ENCODE measurements around the gene GDPGP1. TPM values are rescaled to one million over a fixed set of nuclear protein-coding genes. Genes with fewer than 3 reads are reported as not detected.

The GDPGP1 gene
- total RNA-seq, 1 experiment from 2014 or later = 6.6 TPM

GRCh38 chr15:90212221-90213098, 21.5 kb upstream of the GDPGP1 start:
- Histone ChIP-seq H3K27ac (ENCODE audit: low read length) (peak overlapping the region; percentile 98), H3K4me2 (ENCODE audit: low read length) (peak overlapping the region; percentile 57), H3K9ac (ENCODE audit: low read length) (peak overlapping the region; percentile 96), H3K79me2 (ENCODE audit: low read length) (peaks cover 92% of the 10 kb centered on the region), H4K20me1 (ENCODE audit: low read length) (no peaks in the 10 kb centered on the region), H3K9me2 (replicated peaks; ENCODE audit: low read length) (no peaks in the 10 kb centered on the region), H3K4me1 (ENCODE audit: insufficient read depth, low read length) (peaks cover 47% of the 10 kb centered on the region), H3K27me3 (ENCODE audit: low read length) (no peaks in the 10 kb centered on the region), H2AFZ (ENCODE audit: low read length) (no peak overlapping the region), H3K4me3 (ENCODE audit: low read length) (peak overlapping the region; percentile 16; the same call in 1 of the 2 replicates), H3K36me3 (ENCODE audit: low read depth, low read length) (peaks cover 44% of the 10 kb centered on the region), H3F3A (ENCODE audit: low read length, unreplicated experiment) (peaks cover 7% of the 10 kb centered on the region), H3K9me3 (ENCODE audit: low read length) (no peaks in the 10 kb centered on the region)
- ChIA-PET POLR2A (ENCODE audit: unreplicated experiment) (no interaction called here), CTCF (interaction anchor here (0.9 to 1.2 kb wide), 3 partner anchors 9 to 58 kb away, joined by 3 to 4 read pairs (median 4); no protein-coding TSS in a partner anchor)
- TF ChIP-seq EZH2 (IDR thresholded peaks at IDR 0.05; ENCODE audit: low read length, unreplicated experiment) = no peak
- TF ChIP-seq EZH2phosphoT487 (IDR thresholded peaks at IDR 0.05; ENCODE audit: borderline replicate concordance, low read length) = peak; percentile 78
- TF ChIP-seq, protein P1, sequence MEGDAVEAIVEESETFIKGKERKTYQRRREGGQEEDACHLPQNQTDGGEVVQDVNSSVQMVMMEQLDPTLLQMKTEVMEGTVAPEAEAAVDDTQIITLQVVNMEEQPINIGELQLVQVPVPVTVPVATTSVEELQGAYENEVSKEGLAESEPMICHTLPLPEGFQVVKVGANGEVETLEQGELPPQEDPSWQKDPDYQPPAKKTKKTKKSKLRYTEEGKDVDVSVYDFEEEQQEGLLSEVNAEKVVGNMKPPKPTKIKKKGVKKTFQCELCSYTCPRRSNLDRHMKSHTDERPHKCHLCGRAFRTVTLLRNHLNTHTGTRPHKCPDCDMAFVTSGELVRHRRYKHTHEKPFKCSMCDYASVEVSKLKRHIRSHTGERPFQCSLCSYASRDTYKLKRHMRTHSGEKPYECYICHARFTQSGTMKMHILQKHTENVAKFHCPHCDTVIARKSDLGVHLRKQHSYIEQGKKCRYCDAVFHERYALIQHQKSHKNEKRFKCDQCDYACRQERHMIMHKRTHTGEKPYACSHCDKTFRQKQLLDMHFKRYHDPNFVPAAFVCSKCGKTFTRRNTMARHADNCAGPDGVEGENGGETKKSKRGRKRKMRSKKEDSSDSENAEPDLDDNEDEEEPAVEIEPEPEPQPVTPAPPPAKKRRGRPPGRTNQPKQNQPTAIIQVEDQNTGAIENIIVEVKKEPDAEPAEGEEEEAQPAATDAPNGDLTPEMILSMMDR (conservative IDR thresholded peaks at IDR 0.05; ENCODE audit: low read depth, low read length) = no peak
- 0 out of 2 replicates have a peak, but pooled peaks have one; percentile 1 for ATAC-seq
- BruUV-seq (replicated peaks) = TSS peak; percentile 36
- intact Hi-C loops (cut with micrococcal nuclease) = no loop called here
- DNase-seq = peak; percentile 88

DNA sequence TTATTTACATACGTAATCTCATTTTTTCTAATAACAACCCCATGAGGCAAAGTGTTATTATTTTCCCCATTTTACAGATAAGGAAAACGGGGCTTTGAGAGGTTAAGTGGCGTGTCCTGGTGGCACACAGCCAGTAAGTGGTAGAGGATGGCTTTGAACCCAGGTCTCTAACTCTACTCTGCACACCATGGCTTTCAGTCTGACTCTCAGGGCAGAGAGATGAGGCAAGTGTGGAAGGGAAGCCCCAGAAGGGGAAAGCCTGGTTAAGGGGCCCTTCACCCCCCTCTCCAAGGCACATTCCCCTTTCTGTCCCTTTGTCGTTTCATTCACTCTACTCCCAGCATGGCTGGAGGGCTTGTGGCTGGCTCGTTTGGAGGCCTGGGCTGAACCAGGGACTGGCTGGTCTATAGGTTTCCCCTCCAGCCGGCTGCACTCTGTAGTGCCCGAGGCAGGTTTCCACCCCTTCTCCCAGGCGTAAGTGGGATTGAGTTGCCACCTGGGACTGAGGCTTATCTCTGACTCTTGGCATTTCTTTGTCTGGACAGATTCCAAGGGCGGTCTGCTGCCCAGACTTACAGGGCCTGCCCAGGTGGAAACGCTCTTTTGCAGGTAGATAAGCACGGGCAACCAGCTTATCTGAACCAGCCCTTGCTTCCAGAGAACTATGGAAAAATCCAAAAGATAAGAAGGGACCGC, 20.7 kb upstream of the GDPGP1 start:
- H3K4me1 ChIP-seq (ENCODE audit: insufficient read depth, low read length) = peaks cover 47% of the 10 kb centered on the region
- peak overlapping the region; percentile 96 for H3K9ac ChIP-seq (ENCODE audit: low read length)
- no peak overlapping the region for H3K4me3 ChIP-seq (ENCODE audit: low read length)

DNA sequence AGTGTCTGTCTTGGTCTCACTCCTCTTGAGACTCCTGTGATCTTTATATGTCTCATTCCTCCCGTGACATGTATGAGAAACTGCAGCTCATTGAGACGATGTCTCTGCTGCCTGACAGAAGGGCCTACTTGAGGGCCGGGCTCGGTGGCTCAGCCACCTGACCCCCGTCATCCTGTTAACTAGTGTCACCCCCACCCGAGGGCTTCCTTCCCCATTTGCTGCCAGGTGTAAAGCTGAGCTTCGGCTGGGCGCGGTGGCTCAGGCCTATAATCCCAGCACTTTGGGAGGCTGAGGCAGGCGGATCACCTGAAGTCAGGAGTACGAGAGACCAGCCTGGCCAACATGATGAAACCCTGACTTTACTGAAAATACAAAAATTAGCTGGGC, 20.2 kb upstream of the GDPGP1 start:
- Histone ChIP-seq H3K4me3 (ENCODE audit: low read length) (no peak overlapping the region), H3K9me3 (ENCODE audit: low read length) (no peaks in the 10 kb centered on the region), H3K27me3 (ENCODE audit: low read length) (no peaks in the 10 kb centered on the region), H2AFZ (ENCODE audit: low read length) (no peak overlapping the region), H3K9ac (ENCODE audit: low read length) (peak overlapping the region; percentile 96; the same call in 1 of the 2 replicates), H3K4me1 (ENCODE audit: insufficient read depth, low read length) (peaks cover 45% of the 10 kb centered on the region), H4K20me1 (ENCODE audit: low read length) (no peaks in the 10 kb centered on the region), H3F3A (ENCODE audit: low read length, unreplicated experiment) (peaks cover 7% of the 10 kb centered on the region), H3K36me3 (ENCODE audit: low read depth, low read length) (peaks cover 52% of the 10 kb centered on the region), H3K9me2 (replicated peaks; ENCODE audit: low read length) (no peaks in the 10 kb centered on the region), H3K4me2 (ENCODE audit: low read length) (no peak overlapping the region), H3K27ac (ENCODE audit: low read length) (peak overlapping the region; percentile 98), H3K79me2 (ENCODE audit: low read length) (peaks cover 89% of the 10 kb centered on the region)
- intact Hi-C loops (cut with micrococcal nuclease) = no loop called here
- no TSS peak for BruUV-seq (replicated peaks)
- POLR2A ChIA-PET (ENCODE audit: unreplicated experiment) = no interaction called here
- DNase-seq (no peak), ATAC-seq (no peak)
- no peak for TF ChIP-seq EZH2phosphoT487 (IDR thresholded peaks at IDR 0.05; ENCODE audit: borderline replicate concordance, low read length)
- TF ChIP-seq EZH2 (IDR thresholded peaks at IDR 0.05; ENCODE audit: low read length, unreplicated experiment) = no peak
- TF ChIP-seq, protein P1 (conservative IDR thresholded peaks at IDR 0.05; ENCODE audit: low read depth, low read length) = no peak
- CTCF ChIA-PET = no interaction called here

More for the DNA sequence above, 20.7 kb upstream of the GDPGP1 start:
- POLR2A ChIA-PET (ENCODE audit: unreplicated experiment) = no interaction called here
- Histone ChIP-seq H4K20me1 (ENCODE audit: low read length) (no peaks in the 10 kb centered on the region), H3K36me3 (ENCODE audit: low read depth, low read length) (peaks cover 50% of the 10 kb centered on the region), H3K27ac (ENCODE audit: low read length) (peak overlapping the region; percentile 98), H2AFZ (ENCODE audit: low read length) (no peak overlapping the region), H3K27me3 (ENCODE audit: low read length) (no peaks in the 10 kb centered on the region), H3F3A (ENCODE audit: low read length, unreplicated experiment) (peaks cover 7% of the 10 kb centered on the region), H3K79me2 (ENCODE audit: low read length) (peaks cover 92% of the 10 kb centered on the region), H3K9me3 (ENCODE audit: low read length) (no peaks in the 10 kb centered on the region), H3K9me2 (replicated peaks; ENCODE audit: low read length) (no peaks in the 10 kb centered on the region), H3K4me2 (ENCODE audit: low read length) (peak overlapping the region; percentile 57; the same call in 1 of the 2 replicates)
- ATAC-seq = no peak
- CTCF ChIA-PET = interaction anchor here (1.2 kb wide), 1 partner anchor 10 kb away, joined by 4 read pairs; no protein-coding TSS in a partner anchor
- DNase-seq = no peak
- TF ChIP-seq EZH2 (IDR thresholded peaks at IDR 0.05; ENCODE audit: low read length, unreplicated experiment) = no peak
- no peak for TF ChIP-seq EZH2phosphoT487 (IDR thresholded peaks at IDR 0.05; ENCODE audit: borderline replicate concordance, low read length)
- BruUV-seq (replicated peaks) = no TSS peak
- intact Hi-C loops (cut with micrococcal nuclease) = no loop called here
